GM12872 (cell line): ENCODE results near the gene ZNF467.

Experiments
- CTCF ChIP-seq: IDR thresholded peaks from 3 replicates; pipeline ENCODE4 v1.5.1; 2011; ENCODE audit warnings: low read depth, mild to moderate bottlenecking, low read length, moderate library complexity; ENCODE audit not compliant: insufficient read depth

Gene ZNF467

GRCh38 chr7:149735181-149735602, 38.2 kb downstream of the ZNF467 start:
- no peak for TF ChIP-seq CTCF

- TF ChIP-seq CTCF, result no peak
Measured at GRCh38 chr7:149734791-149735075, 38.7 kb downstream of the ZNF467 start.

GRCh38 chr7:149733924-149734790, 39.2 kb downstream of the ZNF467 start:
- TF ChIP-seq CTCF, result no peak

- TF ChIP-seq CTCF, result no peak
Measured at GRCh38 chr7:149733131-149733923, 40.1 kb downstream of the ZNF467 start.

GRCh38 chr7:149732611-149733010, 40.8 kb downstream of the ZNF467 start:
- TF ChIP-seq CTCF, result no peak

GRCh38 chr7:149732111-149732561, 41.3 kb downstream of the ZNF467 start:
- TF ChIP-seq CTCF, result no peak

GRCh38 chr7:149731207-149731955, 42.0 kb downstream of the ZNF467 start:
- TF ChIP-seq CTCF, result no peak
